GM18858 (cell line): ENCODE measurements around the gene SMTNL2.
"Not testable (repeated sequence)": the region's sequence is repeated elsewhere in the genome, so short reads cannot be mapped to it uniquely, and the experiment has no call there.

ENCODE experiments used
- ATAC-seq: cut with Tn5 transposase; IDR thresholded peaks from one replicate; pipeline ENCODE4 v1.9.1; 2021; ENCODE audit not compliant: unreplicated experiment

SMTNL2 gene

DNA sequence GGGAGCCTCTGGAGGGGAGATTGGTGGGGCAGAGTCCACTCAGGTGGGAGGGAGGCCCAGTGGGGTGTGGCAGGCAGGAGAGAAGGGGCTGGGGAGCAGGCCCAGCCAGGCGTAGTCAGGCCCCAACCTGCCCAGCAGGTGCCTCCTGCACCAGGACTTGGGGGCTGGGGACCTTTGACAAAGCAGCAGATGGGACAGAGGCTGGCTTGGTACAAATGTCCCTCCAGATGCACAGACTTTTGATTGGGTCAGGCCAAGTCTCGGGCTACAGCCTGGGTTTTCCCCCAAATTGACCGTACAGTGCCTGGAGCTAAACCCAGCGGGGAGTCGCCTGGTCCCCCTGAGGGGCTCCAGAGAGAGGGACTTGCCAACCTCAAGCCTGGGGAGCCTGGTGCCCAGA, 24.4 kb upstream of the SMTNL2 start:
- ATAC-seq = no peak

GRCh38 chr17:4560421-4560820, 23.9 kb upstream of the SMTNL2 start, which contains the start of gene GGT6:
Gene GGT6 (minus strand): TSS chr17:4560577. CDS start chr17:4560521, 56 bp downstream.
- no peak for ATAC-seq

DNA sequence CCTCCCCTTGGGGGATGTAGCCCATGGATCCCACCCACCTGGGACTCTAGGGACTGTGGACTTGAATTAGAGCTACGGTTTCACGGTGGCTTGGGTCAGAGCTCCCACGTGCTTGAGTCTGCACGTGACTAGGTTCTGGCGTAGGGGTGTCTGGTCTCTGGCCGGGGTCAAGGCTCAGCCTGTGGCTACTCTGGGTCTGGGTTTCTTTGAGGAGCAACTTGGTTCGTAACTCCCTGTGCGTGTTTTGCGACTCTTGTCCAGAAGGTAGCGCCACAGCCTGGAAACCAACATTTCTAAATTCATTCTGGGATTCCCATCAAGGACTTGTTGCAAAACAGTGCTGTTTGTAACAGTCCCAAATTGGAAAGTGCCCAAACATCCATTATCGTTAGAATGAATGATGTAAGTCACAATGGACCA, 23.5 kb upstream of the SMTNL2 start:
- no peak for ATAC-seq

GRCh38 chr17:4562015-4562969, 22.0 kb upstream of the SMTNL2 start:
- ATAC-seq = no peak

DNA sequence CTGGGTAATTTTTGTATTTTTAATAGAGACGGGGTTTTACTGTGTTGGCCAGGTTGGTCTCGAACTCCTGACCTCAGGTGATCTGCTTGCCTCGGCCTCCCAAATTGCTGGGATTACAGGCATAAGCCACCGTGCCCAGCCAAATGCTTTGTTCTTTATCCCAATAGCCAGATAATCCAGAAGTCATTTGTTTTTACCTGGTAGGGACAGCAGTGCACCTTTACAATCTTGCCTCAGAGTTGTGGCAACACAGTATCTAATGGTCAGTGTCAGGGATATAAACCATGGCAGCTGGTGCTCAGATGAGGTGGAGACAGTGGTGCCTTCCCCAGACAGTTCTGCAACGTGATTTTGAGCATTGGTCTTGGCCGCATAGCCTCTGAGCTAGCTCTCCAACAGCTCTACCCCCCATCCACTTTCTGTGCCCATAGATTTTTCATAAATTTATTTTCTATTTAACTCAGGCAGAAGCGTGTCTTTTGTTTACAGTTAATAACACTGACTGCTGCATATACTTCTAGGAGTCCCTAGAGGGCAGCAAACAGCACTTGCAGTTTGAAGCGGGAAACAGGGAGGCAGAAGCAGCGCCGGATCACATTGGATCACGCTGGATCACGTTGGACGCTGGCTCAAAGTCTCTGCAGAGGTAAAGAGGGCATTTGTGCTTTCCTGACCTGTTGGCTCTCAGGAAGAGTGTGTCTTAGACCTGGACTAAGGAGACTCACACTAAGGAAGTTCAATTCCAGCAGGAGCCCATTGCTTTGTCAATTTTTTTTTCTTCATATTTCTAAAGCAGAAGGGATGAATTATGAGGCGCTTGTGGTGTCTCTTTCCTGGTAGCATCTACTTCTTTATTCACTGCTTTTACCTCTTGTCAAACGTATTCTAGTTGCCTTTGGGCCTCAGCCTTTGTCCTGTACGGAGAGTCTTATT, 18.9 kb upstream of the SMTNL2 start:
- ATAC-seq = no peak

DNA sequence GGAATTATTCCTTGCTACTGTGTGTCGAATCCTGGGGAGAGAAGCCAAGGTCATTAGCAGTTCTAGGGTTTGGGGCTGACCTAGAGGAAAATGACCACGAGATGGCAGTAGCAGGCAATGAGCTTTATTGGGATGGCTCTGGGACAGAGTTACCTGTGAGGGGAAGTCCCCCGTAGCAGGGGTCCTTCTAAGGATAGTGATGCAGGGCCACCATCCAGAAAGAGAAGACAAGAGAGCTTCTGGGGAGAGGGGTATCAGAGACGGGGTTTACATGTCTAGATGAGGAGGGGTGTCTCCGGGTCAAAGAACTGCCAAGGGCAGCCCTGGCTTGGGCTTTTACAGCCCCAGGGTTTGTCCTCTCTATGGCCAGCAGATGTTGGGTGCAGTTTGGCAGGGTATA, 17.5 kb upstream of the SMTNL2 start:
- no peak for ATAC-seq

- ATAC-seq = no peak
These were observed 14.7 kb upstream of the SMTNL2 start for GRCh38 chr17:4569591-4569990.

GRCh38 chr17:4572131-4572530, 12.2 kb upstream of the SMTNL2 start:
- no peak for ATAC-seq

- no peak for ATAC-seq
These were observed 11.2 kb upstream of the SMTNL2 start for GRCh38 chr17:4573115-4573514.

DNA sequence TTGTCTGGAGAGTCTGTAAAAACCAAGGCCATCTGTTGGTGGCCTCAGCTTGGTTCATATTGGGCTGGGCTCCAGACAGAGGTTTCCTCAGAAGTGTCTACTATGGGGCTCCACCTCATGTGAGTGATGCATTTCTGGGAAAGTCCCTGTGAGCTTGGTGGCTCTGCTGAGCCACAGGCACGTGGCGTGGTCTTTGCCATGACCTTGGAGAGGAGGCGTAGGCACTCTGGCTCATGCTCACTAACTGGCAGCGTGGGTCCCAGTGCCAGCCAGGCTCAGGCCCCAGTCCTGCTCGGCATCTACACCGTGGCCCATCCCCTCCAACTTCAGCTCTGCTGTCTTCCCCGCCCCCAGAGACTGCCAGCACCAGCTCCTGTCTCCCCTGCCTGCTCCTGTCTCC, 10.7 kb upstream of the SMTNL2 start:
- no peak for ATAC-seq

DNA sequence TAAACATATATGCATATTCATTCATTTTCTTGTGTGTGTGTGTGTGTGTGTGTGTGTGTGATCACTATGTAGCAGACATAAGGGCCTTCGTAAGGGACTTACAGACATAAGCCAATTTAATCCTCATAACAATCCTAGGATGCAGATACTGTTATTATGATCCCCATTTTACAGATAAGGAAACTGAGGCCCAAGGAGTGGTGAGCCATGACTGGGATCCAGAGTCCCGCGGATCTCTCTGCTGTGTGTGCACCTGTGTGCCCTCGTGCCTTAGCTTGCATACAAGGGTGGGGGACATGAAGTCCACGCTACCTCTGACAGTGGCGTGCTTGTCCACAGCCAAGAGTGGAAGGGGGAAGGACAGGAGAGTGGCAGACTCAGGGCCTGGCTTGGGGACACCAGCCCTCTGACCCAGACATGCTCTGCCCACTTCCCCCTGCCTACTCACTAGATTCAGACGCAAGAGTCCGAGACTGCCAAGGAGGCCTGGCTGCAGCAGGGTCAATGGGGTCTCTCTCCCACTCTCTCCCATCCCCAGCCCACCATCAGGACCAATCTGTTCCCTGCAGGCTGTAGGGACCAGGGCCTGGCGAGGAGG, 9.8 kb upstream of the SMTNL2 start:
- ATAC-seq = no peak

- ATAC-seq = no peak
These were observed 8.2 kb upstream of the SMTNL2 start for GRCh38 chr17:4576161-4576558.

GRCh38 chr17:4576729-4577322, 7.5 kb upstream of the SMTNL2 start:
- no peak for ATAC-seq

DNA sequence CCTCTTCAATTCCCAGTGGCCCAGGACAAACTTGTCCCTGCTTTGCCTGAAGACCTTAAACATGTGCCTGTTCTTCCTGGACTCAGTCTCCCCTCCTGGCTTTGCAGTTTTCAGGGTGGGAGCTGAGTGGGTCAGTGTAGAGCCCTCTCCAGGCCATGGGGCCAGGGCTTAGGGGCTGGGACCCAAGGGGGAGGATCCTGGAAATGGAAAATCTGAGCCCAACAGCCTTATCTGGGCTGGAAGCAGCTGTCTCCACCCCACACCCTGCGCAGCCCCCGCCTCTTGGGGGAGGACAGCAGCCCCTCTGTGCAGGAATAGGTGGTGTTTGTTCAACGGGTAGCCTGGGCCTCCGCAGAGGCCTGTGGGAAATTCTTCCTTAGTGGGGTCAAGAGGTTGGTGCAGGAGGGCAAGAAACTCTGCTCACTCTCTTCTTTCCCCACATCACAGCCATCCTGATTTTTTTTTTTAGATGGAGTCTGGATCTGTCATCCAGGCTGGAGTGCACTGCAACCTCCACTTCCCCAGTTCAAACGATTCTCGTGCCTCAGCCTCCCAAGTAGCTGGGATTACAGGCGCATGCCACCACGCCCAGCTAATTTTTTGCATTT, 6.8 kb upstream of the SMTNL2 start:
- no peak for ATAC-seq

DNA sequence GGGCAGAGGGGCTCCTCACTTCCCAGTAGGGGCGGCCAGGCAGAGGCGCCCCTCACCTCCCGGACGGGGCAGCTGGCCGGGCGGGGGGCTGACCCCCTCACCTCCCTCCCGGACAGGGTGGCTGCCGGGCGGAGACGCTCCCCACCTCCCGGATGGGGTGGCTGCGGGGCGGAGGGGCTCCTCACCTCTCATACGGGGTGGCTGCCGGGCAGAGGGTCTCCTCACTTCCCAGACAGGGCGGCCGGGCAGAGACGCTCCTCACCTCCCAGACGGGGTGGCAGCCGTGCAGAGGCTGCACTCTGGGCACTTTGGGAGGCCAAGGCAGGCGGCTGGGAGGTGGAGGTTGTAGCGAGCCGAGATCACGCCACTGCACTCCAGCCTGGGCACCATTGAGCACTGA, 6.0 kb upstream of the SMTNL2 start:
- not testable (repeated sequence) for ATAC-seq

DNA sequence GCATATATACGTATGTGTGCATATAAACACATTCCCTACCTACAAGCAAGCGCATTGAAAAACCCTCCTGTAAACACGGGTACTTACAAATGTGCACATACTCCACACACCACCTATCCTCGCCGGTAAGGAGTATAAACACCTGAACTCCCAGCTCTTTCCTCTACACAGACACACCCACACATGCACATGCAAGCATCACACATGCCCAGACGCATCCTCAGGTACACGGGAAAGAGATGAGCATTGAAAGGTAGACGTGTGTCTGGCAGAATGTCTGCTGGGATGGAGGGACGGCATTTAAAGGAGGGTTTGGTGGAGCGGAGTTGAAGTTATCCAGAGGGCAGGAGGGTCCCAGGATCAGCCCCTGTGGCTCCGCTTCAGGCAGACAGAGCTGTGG, 4.7 kb upstream of the SMTNL2 start:
- ATAC-seq = no peak

DNA sequence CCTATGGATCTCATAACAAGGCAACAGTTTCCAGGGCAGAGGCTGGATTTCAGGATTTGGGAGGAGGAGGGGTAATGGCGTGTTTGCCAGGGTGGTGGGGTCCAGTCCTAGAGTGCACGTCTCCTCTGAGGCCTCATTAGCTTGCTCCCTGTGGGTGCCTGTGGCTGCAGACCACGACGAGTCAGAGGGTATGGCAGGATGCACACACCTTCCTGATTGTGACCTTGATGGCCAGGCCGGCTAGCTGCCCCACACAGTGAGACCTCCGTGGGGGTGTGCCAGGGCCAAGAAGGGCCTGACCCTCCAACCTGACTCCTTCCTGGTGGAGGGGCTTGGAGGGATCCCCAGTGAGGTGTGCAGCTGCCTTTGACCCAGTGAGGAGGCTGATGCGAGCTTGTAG, 4.0 kb upstream of the SMTNL2 start:
- ATAC-seq = no peak

- no peak for ATAC-seq
These were observed 2.2 kb upstream of the SMTNL2 start for GRCh38 chr17:4582101-4582501.

DNA sequence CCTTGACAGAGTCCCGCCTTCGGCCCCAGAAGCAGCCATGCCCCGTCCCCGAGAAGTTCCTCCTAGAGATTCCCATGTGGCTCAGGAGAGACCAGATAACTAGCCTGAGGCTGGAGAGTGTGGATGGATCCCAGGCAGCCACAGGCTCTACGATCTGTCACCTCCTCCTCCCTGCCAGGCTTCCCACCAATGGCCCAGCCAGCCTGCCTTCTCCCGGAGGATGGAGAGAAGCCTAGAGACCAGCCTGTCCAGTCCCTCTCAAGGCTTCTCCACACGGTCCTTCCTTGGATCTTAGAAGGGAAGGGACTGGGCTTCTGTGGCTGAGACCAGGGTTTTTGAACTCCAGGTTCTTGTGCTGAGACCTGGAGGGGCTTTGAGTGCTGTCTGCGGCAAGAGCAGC, 1.6 kb upstream of the SMTNL2 start:
- ATAC-seq = no peak

- no peak for ATAC-seq
These were observed 1.1 kb upstream of the SMTNL2 start for GRCh38 chr17:4583206-4583605.

GRCh38 chr17:4583782-4584100, 588 bp upstream of the SMTNL2 start:
- no peak for ATAC-seq
